Measurements from ENCODE around the gene OGFR. TPM values are rescaled to one million over a fixed set of nuclear protein-coding genes. Genes with fewer than 3 reads are reported as not detected.

OGFR gene
- total RNA-seq, 1 experiment from 2014 or later, result 84.7 TPM

DNA sequence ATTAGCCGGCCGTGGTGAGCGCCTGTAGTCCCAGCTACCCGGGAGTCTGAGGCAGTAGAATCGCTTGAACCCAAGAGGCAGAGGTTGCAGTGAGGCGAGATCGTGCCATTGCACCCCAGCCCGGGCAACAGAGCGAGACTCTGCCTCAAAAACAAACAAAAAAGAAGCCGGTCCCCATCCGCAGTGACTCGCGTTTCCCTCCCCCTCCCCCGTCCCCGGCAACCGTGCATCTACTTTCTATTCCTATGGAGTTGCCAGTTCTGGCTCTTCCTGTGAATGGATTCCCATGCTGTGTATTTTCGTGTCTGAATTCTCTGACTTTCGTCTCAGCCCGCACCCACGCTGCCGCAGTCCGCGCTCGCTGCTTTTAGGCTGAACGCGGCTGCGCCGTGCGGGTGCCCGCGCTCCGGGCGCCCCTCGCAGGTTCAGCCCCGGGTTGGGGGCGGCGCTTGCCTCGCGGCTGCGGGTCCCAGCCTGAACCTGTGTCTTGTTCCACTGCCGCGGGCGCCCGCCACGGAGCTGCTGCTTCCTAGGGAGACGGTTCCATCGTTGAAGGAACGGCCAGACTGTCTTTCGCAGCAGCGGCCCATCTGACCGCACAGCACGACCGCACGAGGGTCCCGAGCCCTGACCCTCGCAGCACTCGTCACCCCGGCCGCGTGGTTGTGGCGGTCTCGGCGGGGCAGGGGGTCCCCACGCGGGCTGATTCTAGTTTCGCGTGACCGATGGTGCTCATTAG is 9.4 kb upstream of the OGFR start:
- DNase-seq, result peak; percentile 90 to 94
- POLR2A ChIA-PET, result interaction anchor here (0.7 to 1.2 kb wide), 6 partner anchors 10 to 156 kb away, joined by 3 to 10 read pairs (median 4); partner anchors contain the start of genes COL9A3, GID8, SLCO4A1 and TCFL5
- intact Hi-C loops (cut with micrococcal nuclease; ENCODE audit: unreplicated experiment), result loop anchor here (10.0 kb wide), 1 partner anchor 490 kb away; the partner anchor contains the start of gene ADRM1
- no peaks in the 10 kb centered on the region for H3K27me3 ChIP-seq (replicated peaks; ENCODE audit: control insufficient read depth, insufficient read depth, low read length)
- Mint-ChIP-seq H3K9me3 (ENCODE audit: unreplicated experiment) (no peaks in the 10 kb centered on the region), H3K4me3 (ENCODE audit: unreplicated experiment) (peak overlapping the region; percentile 89), H3K27ac (ENCODE audit: unreplicated experiment) (peak overlapping the region; percentile 85), H3K36me3 (ENCODE audit: insufficient read depth, unreplicated experiment) (peaks cover 62% of the 10 kb centered on the region), H3K4me1 (ENCODE audit: low read depth, unreplicated experiment) (peaks cover 15% of the 10 kb centered on the region), H3K27me3 (ENCODE audit: insufficient read depth, unreplicated experiment) (no peaks in the 10 kb centered on the region)
- CTCF ChIA-PET, result interaction anchor here (0.6 to 3.5 kb wide), 15 partner anchors 10 to 365 kb away, joined by 3 to 57 read pairs (median 6); partner anchors contain the start of gene OGFR
- peaks cover 7% of the 10 kb centered on the region for H3K36me3 ChIP-seq (ENCODE audit: control insufficient read depth, insufficient read depth, low read length)
- peak overlapping the region; percentile 57 for H3K4me3 ChIP-seq (ENCODE audit: low read depth, low read length)
- no TSS peak for BruUV-seq (replicated peaks)
- no peaks in the 10 kb centered on the region for H3K9me3 ChIP-seq
- TF ChIP-seq, protein P1, sequence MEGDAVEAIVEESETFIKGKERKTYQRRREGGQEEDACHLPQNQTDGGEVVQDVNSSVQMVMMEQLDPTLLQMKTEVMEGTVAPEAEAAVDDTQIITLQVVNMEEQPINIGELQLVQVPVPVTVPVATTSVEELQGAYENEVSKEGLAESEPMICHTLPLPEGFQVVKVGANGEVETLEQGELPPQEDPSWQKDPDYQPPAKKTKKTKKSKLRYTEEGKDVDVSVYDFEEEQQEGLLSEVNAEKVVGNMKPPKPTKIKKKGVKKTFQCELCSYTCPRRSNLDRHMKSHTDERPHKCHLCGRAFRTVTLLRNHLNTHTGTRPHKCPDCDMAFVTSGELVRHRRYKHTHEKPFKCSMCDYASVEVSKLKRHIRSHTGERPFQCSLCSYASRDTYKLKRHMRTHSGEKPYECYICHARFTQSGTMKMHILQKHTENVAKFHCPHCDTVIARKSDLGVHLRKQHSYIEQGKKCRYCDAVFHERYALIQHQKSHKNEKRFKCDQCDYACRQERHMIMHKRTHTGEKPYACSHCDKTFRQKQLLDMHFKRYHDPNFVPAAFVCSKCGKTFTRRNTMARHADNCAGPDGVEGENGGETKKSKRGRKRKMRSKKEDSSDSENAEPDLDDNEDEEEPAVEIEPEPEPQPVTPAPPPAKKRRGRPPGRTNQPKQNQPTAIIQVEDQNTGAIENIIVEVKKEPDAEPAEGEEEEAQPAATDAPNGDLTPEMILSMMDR (IDR thresholded peaks at IDR 0.05; ENCODE audit: insufficient read depth in 1 of 2, low read depth in 1 of 2, low read length in 1 of 2, severe bottlenecking in 1 of 2, unreplicated experiment in 1 of 2), result no peak
- H3K4me1 ChIP-seq, result peaks cover 21% of the 10 kb centered on the region

DNA sequence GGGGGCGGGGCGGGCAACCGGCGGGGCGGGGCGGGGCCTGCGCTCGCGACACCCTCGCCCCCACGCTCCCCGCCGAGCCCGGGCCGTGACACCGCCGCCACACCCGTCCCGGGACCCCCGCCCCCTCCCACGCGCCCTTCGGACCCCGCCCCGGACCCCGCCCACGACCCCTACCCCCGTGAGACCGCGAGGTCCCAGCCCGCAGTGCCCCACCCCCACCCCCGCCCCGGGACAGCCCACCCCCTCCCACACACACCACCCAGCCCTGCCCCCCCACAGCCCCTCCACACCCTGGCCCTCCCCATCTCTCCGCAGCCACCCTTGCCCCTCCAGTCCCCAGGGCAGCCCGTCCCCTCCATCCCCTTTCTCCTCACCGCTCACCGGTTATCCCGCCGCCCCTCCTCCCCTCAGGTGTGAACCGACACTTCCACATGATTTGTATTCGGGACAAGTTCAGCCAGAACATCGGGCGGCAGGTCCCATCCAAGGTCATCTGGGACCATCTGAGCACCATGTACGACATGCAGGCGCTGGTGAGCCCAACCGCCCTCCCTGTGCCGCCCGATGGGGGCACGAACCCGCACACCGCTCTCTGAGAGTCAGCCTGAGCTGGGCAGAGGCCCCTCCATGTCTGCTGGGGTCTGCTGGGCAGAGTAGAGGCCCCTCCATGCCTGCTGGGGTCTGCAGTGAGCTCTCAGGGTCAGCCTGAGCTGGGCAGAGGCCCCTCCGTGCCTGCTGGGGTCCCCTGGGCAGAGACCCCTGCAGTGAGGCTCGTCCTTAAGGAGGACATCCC is 7.7 kb upstream of the OGFR start:
- peak overlapping the region; percentile 17 for H3K27ac Mint-ChIP-seq (ENCODE audit: unreplicated experiment)
- H3K27me3 Mint-ChIP-seq (ENCODE audit: insufficient read depth, unreplicated experiment), result no peaks in the 10 kb centered on the region
- DNase-seq, result no peak
- H3K9me3 Mint-ChIP-seq (ENCODE audit: unreplicated experiment), result no peaks in the 10 kb centered on the region
- BruUV-seq (replicated peaks), result TSS peak; percentile 5
- Histone ChIP-seq H3K4me3 (ENCODE audit: low read depth, low read length) (peak overlapping the region; percentile 83), H3K27me3 (replicated peaks; ENCODE audit: control insufficient read depth, insufficient read depth, low read length) (no peaks in the 10 kb centered on the region), H3K36me3 (ENCODE audit: control insufficient read depth, insufficient read depth, low read length) (peaks cover 9% of the 10 kb centered on the region), H3K4me1 (peaks cover 21% of the 10 kb centered on the region), H3K9me3 (no peaks in the 10 kb centered on the region)
- peak overlapping the region; percentile 89 for H3K4me3 Mint-ChIP-seq (ENCODE audit: unreplicated experiment)
- TF ChIP-seq, protein P1 (IDR thresholded peaks at IDR 0.05; ENCODE audit: insufficient read depth in 1 of 2, low read depth in 1 of 2, low read length in 1 of 2, severe bottlenecking in 1 of 2, unreplicated experiment in 1 of 2), result no peak
- POLR2A ChIA-PET, result interaction anchor here (0.5 to 1.0 kb wide), 7 partner anchors 8 to 730 kb away, joined by 3 to 17 read pairs (median 3); partner anchors contain the start of gene OGFR
- H3K4me1 Mint-ChIP-seq (ENCODE audit: low read depth, unreplicated experiment), result peaks cover 15% of the 10 kb centered on the region
- CTCF ChIA-PET, result interaction anchor here (0.6 to 3.5 kb wide), 9 partner anchors 8 to 1184 kb away, joined by 3 to 57 read pairs (median 3); partner anchors contain the start of gene OGFR
- peaks cover 79% of the 10 kb centered on the region for H3K36me3 Mint-ChIP-seq (ENCODE audit: insufficient read depth, unreplicated experiment)
- intact Hi-C loops (cut with micrococcal nuclease; ENCODE audit: unreplicated experiment), result loop anchor here (10.0 kb wide), 1 partner anchor 492 kb away; the partner anchor contains the start of gene ADRM1

Measured in Caco-2 (cell line).